HG03139 (cell line): ENCODE results near the gene ANKRD65.
"Not testable (repeated sequence)": the region's sequence is repeated elsewhere in the genome, so short reads cannot be mapped to it uniquely, and the experiment has no call there.

Experiments used
- ATAC-seq: cut with Tn5 transposase; IDR thresholded peaks from one replicate; pipeline ENCODE4 v1.9.1; 2021; ENCODE audit not compliant: unreplicated experiment

The ANKRD65 gene

GRCh38 chr1:1373815-1374588 lies 47.1 kb downstream of the ANKRD65 start:
- ATAC-seq: no peak

DNA sequence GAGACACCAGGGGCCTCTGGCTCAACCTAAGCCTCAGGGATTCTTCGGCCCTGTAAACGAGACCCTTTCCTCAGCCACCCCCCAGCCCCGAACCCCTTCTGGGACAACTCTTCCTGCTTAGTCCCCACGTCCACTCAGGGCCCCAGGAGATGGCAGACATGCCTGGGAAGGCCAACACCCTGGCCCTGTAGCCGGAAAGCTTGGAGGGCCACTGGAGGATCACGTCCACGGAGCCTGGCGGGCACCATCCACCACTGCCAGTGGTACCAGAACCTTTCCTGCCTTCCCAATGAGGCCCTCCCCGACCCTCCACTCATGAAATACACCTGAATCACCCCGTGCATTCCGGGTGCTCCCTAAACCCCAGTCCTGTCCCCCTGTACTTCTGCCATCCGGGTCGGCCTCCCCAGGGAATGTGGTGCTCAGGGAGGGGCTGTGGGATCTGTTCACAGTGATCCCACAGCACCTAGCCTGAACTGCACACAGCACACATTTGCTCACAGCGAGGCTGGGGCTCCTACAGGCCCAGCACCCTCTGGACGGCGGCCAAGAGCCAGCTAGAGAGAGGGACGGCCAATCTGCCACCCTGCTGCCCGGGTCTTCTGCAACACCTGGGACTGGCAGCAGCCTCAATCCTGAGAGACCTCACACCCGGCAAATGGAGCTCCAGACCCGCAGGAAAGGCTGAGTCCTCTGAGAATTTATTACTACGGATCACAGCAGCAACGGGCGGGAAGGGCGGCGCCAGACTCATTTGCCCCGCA lies 47.8 kb downstream of the ANKRD65 start:
- no peak for ATAC-seq

DNA sequence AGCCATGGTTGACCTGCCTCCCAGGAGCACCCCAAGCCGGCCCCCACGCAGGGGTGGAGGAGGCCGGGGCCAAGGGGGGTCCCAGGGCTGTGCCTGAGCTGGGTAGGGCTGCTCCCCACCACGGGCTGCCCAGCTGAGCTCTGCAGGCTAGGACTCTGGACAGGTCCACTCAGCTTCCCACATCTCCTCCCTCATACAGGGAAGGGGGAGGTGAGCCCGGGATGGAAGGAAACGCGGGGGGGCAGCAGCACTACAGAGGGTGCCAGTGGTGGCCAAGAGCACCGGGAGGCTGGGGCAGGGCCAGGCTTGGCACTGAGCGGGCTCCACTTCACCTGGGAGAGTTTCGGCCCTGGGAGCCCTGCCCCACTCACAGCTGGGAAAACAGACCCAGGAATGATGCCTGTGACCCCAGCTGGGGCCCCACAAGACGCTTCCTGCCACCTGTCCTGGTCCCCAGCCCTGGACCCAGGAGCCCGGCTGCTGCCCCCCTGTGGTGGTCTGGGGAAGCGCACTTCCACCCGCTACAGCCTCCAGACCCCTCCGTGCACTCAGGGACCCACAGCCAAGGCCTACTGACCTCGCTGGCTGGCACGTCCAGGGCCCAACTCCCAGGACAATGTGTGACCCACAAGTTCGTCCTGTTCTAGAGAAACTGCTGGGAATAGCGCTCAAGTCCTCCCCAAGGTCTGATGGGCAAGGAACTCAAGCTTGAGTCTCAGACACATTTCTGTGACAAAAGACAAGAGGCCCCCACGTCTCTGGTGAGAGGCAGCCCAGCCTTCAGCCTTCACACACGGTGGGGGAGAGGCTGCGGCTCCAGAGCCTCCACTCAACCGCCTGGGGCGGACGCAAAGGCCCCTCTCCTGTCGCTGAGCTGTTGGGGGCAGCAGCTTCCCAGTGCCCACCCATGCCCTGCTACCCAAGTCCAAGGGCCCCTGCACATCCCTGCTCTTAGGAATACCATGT lies 49.0 kb downstream of the ANKRD65 start:
- ATAC-seq: no peak

DNA sequence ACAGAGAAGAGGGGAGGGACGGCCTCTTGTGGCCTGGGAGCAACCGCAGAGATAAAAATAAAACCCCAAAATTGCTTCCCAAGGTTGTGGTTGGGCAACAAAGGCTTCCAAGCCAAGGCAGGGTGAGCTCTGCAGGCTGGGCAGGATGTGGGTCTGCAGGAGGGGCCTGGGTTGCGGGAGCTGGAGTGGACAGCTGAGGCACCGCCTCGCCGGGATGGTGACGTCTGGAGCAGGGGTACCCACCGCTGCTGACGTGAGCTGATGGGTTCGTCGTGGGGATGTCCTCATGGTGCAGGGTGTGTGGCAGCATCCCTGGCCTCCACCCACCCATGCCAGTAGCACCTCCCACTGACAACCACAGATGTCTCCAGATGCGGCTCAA lies 49.7 kb downstream of the ANKRD65 start:
- ATAC-seq: no peak

- no peak for ATAC-seq
Measured at GRCh38 chr1:1370771-1371300, 50.2 kb downstream of the ANKRD65 start.

- ATAC-seq: not testable (repeated sequence)
Measured at GRCh38 chr1:1370094-1370493, 51.0 kb downstream of the ANKRD65 start.
